LNCaP clone FGC (cell line): Measurements from ENCODE around the gene FAM228B.
A peak's percentile ranks its signal among the peaks of the same experiment; 100 is the strongest.

Source experiments
- DNase-seq: peaks from one replicate; pipeline ENCODE4 v3.0.0-alpha.2; 2011; ENCODE audit warnings: low read depth
- H3K4me3 ChIP-seq: 2 replicates; pipeline ENCODE4 v1.5.1; 2011; ENCODE audit warnings: mild to moderate bottlenecking, low read depth, low read length, control low read depth
- TF ChIP-seq, protein P1 (sequence below): IDR thresholded peaks from 2 replicates; pipeline ENCODE4 v1.5.1; 2012; ENCODE audit warnings: mild to moderate bottlenecking; ENCODE audit not compliant: control insufficient read depth, insufficient read depth; ENCODE audit errors: extremely low read depth

Gene FAM228B

DNA sequence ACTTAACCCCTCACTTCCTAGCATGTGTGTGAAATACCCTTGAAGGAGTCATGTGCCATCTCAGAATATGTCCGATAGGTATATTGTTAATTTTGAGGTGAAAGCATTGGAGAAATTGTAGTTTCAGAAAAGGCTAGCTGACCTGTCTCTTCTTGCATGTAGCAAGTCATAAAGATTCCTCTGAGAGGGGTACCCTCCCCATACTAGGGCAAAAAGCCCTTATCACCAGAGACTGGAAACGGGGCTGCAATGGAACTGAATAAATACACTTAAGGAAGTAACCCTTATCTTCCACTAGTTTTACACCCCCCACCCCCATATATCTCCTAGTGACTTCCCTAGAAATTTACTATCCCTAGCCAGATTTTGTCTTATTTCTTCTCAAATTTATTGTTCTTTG is 45.4 kb upstream of the FAM228B start:
- TF ChIP-seq, protein P1, sequence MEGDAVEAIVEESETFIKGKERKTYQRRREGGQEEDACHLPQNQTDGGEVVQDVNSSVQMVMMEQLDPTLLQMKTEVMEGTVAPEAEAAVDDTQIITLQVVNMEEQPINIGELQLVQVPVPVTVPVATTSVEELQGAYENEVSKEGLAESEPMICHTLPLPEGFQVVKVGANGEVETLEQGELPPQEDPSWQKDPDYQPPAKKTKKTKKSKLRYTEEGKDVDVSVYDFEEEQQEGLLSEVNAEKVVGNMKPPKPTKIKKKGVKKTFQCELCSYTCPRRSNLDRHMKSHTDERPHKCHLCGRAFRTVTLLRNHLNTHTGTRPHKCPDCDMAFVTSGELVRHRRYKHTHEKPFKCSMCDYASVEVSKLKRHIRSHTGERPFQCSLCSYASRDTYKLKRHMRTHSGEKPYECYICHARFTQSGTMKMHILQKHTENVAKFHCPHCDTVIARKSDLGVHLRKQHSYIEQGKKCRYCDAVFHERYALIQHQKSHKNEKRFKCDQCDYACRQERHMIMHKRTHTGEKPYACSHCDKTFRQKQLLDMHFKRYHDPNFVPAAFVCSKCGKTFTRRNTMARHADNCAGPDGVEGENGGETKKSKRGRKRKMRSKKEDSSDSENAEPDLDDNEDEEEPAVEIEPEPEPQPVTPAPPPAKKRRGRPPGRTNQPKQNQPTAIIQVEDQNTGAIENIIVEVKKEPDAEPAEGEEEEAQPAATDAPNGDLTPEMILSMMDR = no peak
- DNase-seq = no peak
- H3K4me3 ChIP-seq = peak overlapping the region; percentile 80

DNA sequence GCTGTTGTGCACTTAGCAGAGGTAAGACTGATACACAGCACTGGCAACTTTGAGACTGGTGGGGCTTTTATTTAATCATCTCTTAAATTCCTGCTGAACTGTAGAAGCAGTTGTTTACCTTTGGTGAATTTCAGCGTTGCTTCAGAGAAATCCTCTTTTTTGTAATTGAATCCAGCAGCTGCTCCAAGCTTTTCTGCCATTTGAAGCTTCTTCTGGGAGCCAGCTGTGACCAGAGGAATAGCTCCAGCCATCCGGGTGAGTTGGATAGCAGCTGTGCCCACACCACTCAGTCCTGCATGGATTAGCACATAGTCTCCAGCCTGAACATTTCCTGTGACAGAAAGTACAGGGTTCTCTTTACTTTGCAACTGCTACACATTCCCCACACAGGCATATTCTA is 42.6 kb upstream of the FAM228B start:
- no peak overlapping the region for H3K4me3 ChIP-seq
- no peak for DNase-seq
- TF ChIP-seq, protein P1 = no peak

DNA sequence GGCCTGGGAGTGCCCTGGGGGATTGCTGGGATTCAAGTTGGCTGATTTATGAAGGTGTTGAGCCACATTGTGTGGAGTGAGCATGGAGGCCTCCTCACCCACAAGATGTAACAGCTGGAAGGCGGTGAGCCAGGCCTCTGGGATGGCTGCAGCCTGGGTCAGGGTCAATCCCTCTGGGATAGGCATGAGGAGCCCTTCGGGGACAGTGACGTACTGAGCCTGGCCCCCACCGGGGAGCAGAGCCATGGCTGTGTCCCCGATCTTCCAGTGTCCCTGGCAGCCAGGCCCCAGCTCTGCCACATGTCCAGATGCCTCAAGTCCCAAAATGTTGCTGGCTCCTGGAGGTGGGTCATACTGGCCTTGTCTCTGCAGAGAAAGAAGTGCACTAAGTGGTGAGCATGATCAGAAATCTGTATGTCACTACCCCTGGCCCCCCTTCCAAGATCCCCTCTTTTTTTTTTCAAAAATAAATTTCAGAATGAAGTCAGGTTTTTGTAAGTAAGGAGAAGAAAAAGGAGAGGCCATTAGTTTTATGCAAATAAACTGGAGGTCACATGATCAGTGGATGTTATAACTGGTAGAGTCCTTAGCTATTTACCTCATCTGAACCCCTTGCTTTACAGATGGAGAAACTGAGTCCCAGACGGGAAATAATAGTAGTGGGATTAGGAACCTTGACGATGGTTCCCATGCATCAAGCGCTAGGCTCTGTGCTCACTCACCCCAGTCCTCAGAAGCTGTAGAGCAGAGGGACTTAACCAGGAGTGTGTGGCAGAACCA is 40.3 kb upstream of the FAM228B start:
- H3K4me3 ChIP-seq = no peak overlapping the region
- TF ChIP-seq, protein P1 = no peak
- no peak for DNase-seq

DNA sequence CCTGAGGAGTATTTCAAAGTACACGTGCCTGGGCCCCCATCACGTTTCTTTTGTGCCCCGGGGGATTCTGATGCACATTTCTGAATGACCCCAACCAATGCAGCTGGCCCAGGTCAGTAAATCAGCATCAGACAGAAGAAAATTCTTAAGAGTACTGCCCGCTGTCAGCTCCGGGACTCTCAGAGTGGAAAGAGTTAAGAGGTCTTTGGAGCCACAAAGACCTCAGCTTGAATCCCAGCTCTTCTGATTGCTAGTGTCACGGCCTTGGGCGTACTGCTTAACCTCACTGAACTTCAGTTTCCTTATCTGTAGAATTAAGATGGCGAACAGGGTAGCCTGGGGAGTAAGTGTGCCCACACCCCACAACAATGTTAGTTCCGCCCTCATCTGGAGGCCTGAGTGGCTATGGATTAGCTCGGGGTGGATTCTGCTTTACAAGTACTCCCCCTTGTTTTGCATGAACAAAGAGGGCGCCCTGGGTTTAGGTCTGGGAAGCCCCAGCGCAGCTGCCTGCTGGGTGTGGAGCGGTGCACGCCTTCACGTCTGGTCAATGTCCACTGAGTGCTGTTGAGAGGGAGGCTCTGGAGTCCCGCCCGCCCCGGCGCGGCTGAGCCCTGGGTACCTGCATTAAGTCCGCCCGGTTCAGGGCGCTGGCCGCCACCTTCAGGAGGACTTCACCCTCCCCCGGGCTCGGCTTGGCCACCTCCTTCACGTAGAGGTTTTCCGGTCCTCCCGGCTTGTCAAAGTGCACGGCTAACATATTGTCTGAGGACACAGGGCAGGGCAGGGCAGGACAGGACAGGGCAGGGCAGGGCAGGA is 39.5 kb upstream of the FAM228B start:
- DNase-seq = peak; percentile 48
- H3K4me3 ChIP-seq = peak overlapping the region; percentile 57
- TF ChIP-seq, protein P1 = no peak

DNA sequence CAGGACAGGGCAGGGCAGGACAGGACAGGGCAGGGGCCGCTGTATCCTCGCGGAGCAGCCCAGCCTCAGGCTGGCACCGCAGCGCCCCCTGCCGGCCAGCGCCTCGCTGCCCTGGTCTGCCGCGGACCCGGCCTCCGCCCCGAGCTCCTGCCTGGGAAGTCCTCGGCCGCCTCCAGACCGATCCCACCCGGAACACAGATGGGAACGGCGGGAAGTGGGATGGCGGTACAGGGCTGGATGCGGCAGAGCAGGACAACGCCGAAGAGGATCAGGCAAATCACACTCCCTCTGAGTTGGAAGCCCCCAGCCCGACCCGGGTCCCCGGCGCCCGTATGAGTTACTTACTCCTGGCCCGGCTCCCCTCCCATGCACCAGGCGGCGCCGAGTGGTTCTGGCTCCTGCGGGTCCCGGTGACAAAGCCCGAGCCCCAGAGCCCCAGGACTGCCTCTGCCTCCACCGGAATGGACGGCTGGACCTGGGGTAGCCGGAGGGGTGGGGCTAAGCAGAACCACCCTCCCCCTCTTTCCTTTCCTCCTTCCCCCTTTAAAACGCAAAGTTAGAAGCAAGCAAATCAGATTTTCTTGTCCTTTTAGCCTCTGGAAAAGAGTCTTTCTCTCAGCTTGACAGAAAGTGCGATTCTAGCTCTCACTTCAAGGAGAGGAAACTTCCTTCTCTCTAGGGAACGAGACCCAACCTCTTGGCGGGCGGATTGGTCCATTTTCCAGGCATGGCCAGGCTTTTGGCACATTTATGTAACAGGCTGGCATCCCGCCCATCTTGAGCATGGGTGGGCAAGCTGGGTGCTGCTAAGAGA is 38.7 kb upstream of the FAM228B start, which contains the start of gene TP53I3:
TP53I3 (minus strand) TSS at position 449 of the 814 bp plus-strand sequence. CDS start 508 bp downstream, outside the sequence.
- H3K4me3 ChIP-seq = peak within 1 kb of the TSS; percentile 57
- no peak for DNase-seq
- TF ChIP-seq, protein P1 = peak; percentile 98

DNA sequence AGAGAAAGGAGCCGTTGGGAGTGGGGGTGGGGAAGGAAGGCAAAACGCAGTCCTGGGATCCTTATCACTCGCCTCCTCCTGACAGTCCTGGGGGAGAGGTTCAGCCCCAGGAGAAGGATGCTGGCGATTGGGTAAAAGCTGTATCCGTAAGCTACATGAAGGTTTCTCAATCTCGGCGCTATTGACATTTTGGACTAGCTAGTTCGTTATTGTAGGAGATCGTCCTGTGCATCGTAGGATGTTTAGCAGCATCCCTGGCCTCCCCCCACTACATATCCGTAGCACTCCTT is 38.1 kb upstream of the FAM228B start:
- TF ChIP-seq, protein P1 = no peak
- DNase-seq = no peak
- peak overlapping the region; percentile 57 for H3K4me3 ChIP-seq
